GM18526 (cell line): ENCODE results near the gene TPM4.

Experiments used
- POLR2A ChIP-seq: IDR thresholded peaks from 3 replicates; pipeline ENCODE4 v1.6.1; 2011; ENCODE audit not compliant: insufficient read length; ENCODE audit errors: extremely low read depth

TPM4 gene

GRCh38 chr19:16098821-16099220 lies 22.5 kb downstream of the TPM4 start:
- no peak for TF ChIP-seq POLR2A

GRCh38 chr19:16100524-16100923 lies 24.2 kb downstream of the TPM4 start:
- TF ChIP-seq POLR2A: no peak

DNA sequence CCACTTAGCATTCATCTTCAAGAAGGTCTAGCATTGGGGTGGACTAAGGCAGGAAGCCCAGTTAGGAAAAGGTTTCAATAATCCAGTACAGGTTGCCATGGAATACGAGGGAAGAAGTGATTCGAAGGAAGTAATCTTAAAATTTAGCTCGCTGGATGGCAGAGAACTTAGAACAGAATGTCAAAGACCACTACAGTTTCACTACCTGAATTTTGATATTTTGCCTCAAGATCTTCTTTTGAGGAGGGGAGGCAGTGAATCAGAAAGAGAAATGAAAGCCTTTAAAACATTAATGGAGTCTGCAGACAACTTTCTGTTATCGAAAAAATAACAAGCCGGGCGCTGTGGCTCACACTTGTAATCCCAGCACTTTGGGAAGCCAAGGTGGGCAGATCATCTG lies 28.4 kb downstream of the TPM4 start:
- no peak for TF ChIP-seq POLR2A

DNA sequence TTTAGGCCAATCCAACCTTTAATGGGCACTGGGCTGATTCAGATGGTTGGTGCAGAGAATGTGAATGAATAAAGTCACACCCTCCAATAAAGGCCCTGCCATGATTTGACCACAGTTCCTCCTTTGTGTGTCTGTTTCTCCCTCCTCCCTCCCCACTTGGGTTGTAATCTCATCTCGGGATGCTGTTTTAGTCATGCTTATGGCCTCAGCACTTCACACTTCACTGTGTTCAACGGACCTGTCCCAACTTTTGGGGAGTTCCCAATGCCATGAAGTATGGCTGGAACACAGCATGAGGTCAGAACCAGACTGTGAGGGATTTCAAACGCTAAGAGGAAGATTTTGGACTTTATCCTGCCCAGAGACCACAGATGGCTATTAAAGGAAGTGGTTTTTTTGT lies 29.8 kb downstream of the TPM4 start:
- no peak for TF ChIP-seq POLR2A

- peak; percentile 58 for TF ChIP-seq POLR2A
Observed at GRCh38 chr19:16111160-16111908, 35.0 kb downstream of the TPM4 start, which contains the start of gene RAB8A. Gene RAB8A (plus strand): TSS chr19:16111889. CDS start chr19:16111902, 13 bp downstream.

DNA sequence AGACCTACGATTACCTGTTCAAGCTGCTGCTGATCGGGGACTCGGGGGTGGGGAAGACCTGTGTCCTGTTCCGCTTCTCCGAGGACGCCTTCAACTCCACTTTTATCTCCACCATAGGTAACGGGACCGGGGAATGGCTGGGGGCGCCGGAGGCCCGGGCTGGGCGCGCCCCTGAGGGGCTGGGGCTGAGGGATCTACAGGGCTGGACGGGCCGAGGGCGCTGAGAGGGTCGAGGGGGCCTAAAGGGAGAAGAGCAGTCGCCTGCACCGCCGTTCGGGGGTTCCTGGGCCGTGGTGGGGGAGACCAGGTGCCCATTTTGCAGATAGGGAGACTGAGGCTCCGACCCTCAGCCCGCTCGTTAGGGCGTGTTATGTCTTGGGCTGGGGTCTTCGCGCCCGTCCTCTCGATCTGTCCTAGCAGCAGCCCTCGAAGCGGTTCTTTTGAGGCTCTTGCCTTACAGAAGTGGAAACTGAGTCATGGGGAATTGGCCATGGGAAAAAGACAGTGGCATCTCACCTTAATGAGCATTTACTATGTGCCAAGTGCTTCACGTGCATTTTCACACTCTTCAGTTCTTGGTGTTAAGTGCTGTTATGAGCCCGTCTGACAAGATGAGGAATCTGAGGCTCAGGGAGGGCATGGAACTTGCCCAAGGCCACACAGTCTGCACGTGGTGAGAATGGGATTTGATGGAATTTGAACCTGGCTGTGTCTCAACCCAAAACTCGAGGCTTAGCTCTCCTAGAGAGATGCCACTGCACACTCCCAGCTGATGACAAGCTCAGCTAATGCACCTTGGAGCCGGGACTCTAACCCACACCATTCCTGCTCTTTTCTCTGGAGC lies 35.8 kb downstream of the TPM4 start:
- TF ChIP-seq POLR2A: peak; percentile 79

GRCh38 chr19:16112778-16113177 lies 36.5 kb downstream of the TPM4 start:
- TF ChIP-seq POLR2A: no peak

DNA sequence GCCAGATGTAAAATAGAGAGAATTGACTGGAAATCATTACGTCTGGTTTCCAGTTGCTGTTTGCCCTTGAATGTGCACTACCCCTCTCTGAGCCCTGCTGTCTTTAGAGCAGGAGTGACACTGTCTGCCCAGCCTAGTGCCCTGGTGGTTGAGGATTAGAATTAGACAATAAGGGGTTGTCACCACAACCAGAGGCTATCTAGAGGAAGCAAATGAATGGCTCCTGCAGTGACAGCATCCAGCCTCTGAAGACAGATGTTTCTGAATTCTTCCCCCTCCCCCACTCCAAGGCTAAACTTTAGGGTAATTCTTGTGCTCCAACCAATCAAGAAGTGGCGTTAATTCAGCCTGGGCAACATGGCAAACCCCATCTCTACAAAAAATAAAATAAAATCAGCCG lies 37.4 kb downstream of the TPM4 start:
- no peak for TF ChIP-seq POLR2A

DNA sequence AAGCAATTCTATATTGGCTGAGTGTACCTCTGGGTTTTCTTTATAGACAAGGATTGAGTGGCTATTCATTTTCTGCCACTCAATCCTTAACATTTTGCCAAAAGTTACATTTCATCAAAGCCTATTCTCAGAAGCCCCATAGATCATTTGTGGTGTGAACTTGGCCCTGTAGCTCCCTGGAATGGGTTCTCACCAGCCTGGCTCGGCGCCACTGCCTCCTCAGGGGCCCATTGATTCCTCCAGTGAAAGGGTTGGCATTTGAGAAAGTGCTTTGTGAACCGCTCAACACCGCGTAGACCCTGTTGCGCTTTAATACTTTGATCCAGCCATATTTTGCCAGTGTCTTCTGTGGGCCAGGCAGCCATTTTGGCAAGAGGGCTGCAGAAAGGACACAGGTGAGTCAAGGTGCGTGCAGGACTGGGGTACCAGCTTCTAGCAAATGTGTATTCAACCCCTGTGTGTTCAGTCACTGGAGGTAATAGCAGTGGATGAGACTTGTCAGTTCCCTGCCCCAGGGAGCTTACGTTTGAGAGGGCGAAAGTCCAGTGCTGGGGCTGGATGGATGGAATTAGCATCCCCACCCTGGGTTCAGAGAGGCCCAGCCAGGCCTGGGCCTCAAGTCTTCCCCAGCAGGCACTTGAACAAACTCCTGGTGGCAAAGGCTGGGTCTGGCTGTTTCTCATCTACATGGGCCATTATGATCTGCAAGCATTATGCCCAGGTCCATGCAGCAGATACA lies 39.2 kb downstream of the TPM4 start:
- TF ChIP-seq POLR2A: no peak

DNA sequence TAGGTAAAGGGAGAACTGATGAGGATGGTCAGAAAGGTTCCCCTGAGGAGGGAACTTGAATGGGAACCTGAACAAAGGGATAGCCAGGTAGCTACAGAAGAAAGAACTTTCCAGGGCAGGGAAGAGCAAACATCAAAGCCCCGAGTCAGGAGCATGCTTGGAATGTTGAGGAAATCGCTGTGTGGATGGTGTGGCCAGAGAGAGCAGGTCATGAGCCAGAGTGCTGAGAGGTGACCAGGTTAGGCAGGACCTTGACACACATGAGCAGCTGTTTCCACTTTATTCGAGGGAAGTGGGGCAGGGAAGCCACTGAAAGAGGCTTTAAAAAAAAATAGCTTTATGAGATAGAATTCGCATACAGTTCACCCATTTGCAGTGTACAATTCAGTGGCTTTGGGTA lies 39.8 kb downstream of the TPM4 start:
- no peak for TF ChIP-seq POLR2A

- TF ChIP-seq POLR2A: peak; percentile 31
Observed at GRCh38 chr19:16117594-16118033, 41.3 kb downstream of the TPM4 start.

DNA sequence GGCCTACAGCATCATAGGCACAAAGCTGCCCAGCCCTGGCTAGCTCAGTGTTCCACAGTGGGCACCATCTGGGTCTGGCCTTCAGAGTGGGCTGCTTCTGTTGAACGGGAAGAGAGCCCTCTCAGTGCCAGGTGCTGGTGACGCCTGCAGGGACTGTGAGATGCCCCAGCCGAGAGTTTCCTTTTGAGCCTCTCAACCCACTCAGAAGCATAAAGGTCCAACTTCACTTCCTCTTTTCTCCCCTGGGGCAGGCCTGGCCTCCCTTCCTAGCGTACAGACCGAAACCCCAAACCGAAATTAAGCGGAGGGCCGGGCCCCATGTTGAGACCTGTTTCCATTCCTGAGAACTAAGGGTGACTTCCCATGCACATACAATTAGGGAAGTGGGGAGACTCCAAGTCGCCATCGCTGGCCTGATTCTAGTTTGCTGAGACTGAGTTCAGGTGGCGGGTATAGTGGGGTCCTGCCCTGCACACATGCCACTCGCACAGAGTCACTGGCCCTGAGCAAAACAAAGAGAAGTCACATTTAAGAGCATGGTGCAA lies 42.3 kb downstream of the TPM4 start:
- peak; percentile 44 for TF ChIP-seq POLR2A

DNA sequence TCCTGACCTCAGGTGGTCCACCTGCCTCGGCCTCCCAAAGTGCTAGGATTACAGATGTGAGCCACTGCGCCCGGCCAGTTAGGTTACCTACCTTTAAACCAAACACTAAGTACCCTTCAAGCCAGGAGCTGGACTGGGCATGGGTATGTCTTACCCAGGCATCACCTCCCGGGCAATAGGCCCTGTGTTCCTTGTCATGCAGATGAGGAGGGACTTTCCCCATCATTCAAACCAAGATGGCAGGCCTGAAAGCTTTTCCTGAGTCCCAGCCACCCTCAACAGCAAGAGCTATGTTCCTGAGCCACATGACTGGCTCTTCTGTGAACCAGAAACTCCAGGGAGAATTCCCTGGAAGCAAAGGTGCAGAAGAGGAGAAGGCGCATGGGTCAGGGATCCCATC lies 44.8 kb downstream of the TPM4 start:
- TF ChIP-seq POLR2A: no peak

DNA sequence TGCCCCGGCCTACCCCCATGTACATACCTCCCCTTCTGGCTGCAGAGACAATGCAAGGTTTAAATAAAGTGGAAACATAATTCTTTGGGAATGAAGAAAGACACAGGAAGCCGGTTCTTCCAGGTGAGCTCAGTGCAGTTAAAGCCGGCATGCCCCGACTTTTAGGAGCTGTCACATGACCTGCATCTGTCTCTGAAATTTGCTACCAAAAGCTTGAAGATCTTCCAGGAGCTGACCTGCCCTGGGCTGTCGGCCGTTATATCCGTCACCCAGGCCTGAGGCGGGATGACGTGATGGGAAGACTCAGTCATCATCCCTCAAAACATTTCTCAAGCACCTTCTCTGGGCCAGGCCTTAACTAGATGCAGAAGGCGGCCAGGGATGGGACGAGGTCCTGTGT lies 45.7 kb downstream of the TPM4 start:
- no peak for TF ChIP-seq POLR2A

DNA sequence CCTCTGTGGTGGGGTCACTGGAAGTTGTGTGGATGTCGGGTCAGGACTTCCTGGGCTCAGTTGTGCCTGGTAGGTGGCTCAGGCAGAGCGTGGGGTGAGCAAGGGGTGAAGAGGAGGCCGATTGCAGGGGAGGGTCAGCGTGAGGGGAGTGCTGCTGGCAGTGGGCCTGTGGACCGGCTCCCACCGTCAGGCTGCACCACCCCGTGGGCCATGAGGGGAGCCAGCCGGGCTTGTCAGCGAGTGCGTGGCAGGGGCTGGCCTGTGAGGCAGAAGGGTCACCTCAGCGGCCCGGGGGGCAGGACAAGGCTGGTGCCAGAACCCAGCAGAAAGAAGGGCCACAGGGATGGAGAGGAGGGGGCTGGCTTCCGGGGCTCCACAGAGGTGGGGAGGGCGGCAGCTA lies 48.7 kb downstream of the TPM4 start:
- TF ChIP-seq POLR2A: peak; percentile 9

GRCh38 chr19:16125737-16126495 lies 49.6 kb downstream of the TPM4 start:
- no peak for TF ChIP-seq POLR2A
